Fibroblast of lung (primary cell): ENCODE results near the gene SUMF1.

Experiments used
- EZH2 ChIP-seq: IDR thresholded peaks from 2 replicates; pipeline ENCODE4 v1.5.1; 2012; ENCODE audit warnings: low read length, control low read depth, mild to moderate bottlenecking; ENCODE audit errors: missing control alignments
- TF ChIP-seq, protein P1 (sequence below), 2 donors: IDR thresholded peaks in 1 of 2; conservative IDR thresholded peaks in 1 of 2; 1 replicate in 1 of 2; 2 replicates in 1 of 2; pipeline ENCODE4 v1.5.1; 2011 to 2012; ENCODE audit warnings: low read length in 2 of 2, control low read depth in 1 of 2, inconsistent platforms in 1 of 2, low read depth in 1 of 2, mild to moderate bottlenecking in 1 of 2

GRCh38 chr3:4360817-4361216 is 106.3 kb downstream of the SUMF1 start:
- TF ChIP-seq, protein P1, sequence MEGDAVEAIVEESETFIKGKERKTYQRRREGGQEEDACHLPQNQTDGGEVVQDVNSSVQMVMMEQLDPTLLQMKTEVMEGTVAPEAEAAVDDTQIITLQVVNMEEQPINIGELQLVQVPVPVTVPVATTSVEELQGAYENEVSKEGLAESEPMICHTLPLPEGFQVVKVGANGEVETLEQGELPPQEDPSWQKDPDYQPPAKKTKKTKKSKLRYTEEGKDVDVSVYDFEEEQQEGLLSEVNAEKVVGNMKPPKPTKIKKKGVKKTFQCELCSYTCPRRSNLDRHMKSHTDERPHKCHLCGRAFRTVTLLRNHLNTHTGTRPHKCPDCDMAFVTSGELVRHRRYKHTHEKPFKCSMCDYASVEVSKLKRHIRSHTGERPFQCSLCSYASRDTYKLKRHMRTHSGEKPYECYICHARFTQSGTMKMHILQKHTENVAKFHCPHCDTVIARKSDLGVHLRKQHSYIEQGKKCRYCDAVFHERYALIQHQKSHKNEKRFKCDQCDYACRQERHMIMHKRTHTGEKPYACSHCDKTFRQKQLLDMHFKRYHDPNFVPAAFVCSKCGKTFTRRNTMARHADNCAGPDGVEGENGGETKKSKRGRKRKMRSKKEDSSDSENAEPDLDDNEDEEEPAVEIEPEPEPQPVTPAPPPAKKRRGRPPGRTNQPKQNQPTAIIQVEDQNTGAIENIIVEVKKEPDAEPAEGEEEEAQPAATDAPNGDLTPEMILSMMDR (conservative IDR thresholded peaks at IDR 0.05 in 1 of 2, IDR thresholded peaks at IDR 0.05 in 1 of 2; ENCODE audit: low read depth in 1 of 2, low read length in 2 of 2), result no peak
- no peak for TF ChIP-seq EZH2
